Liver (tissue), 3 donors: Measurements from ENCODE around the gene OTOF.

Experiments
- ATF3 ChIP-seq: IDR thresholded peaks from 2 replicates; pipeline ENCODE4 v1.6.1; 2016; ENCODE audit warnings: antibody characterized with exemption
- GABPA ChIP-seq, 2 donors: IDR thresholded peaks in 1 of 2; conservative IDR thresholded peaks in 1 of 2; 2 replicates each; pipeline ENCODE4 v1.6.1; 2016; ENCODE audit warnings: antibody characterized with exemption in 2 of 2, mild to moderate bottlenecking in 1 of 2, moderate library complexity in 1 of 2
- HNF4A ChIP-seq, 2 donors: conservative IDR thresholded peaks; 2 replicates each; pipeline ENCODE4 v1.6.1; 2016; ENCODE audit warnings: antibody characterized with exemption in 2 of 2, mild to moderate bottlenecking in 2 of 2
- JUND ChIP-seq, 2 donors: IDR thresholded peaks; 2 replicates each; pipeline ENCODE4 v1.6.1; 2016; ENCODE audit warnings: antibody characterized with exemption in 2 of 2
- MAX ChIP-seq: IDR thresholded peaks from 2 replicates; pipeline ENCODE4 v1.6.1; 2016; ENCODE audit warnings: antibody characterized with exemption
- RAD21 ChIP-seq, 2 donors: IDR thresholded peaks; 2 replicates each; pipeline ENCODE4 v1.6.1; 2016; ENCODE audit warnings: antibody characterized with exemption in 2 of 2, mild to moderate bottlenecking in 2 of 2
- RXRA ChIP-seq, 2 donors: IDR thresholded peaks; 2 replicates each; pipeline ENCODE4 v1.6.1; 2017 to 2018; ENCODE audit warnings: antibody characterized with exemption in 2 of 2, mild to moderate bottlenecking in 1 of 2
- SP1 ChIP-seq: IDR thresholded peaks from 2 replicates; pipeline ENCODE4 v1.6.1; 2018; ENCODE audit warnings: antibody characterized with exemption, mild to moderate bottlenecking
- TAF1 ChIP-seq: conservative IDR thresholded peaks from 2 replicates; pipeline ENCODE4 v1.6.1; 2016; ENCODE audit warnings: antibody characterized with exemption, mild to moderate bottlenecking
- YY1 ChIP-seq: IDR thresholded peaks from 2 replicates; pipeline ENCODE4 v1.6.1; 2016; ENCODE audit warnings: antibody characterized with exemption, mild to moderate bottlenecking
- ZBTB33 ChIP-seq: IDR thresholded peaks from 2 replicates; pipeline ENCODE4 v1.6.1; 2016; ENCODE audit warnings: antibody characterized with exemption
- TF ChIP-seq, protein P1 (sequence below): fragments of 150-350 bp; IDR thresholded peaks from 2 replicates; pipeline ENCODE4 v1.5.1; 2017; ENCODE audit warnings: improper control_type of control experiment, low read depth, low read length; ENCODE audit not compliant: missing input control
- TF ChIP-seq, protein P2 (sequence below): IDR thresholded peaks from 2 replicates; pipeline ENCODE4 v1.6.1; 2016; ENCODE audit warnings: antibody characterized with exemption, mild to moderate bottlenecking
- donor health status: healthy.
- donor health status: healthy.

- no peak for TF ChIP-seq GABPA (IDR thresholded peaks at IDR 0.05 in 1 of 2, conservative IDR thresholded peaks at IDR 0.05 in 1 of 2)
- TF ChIP-seq, protein P1, sequence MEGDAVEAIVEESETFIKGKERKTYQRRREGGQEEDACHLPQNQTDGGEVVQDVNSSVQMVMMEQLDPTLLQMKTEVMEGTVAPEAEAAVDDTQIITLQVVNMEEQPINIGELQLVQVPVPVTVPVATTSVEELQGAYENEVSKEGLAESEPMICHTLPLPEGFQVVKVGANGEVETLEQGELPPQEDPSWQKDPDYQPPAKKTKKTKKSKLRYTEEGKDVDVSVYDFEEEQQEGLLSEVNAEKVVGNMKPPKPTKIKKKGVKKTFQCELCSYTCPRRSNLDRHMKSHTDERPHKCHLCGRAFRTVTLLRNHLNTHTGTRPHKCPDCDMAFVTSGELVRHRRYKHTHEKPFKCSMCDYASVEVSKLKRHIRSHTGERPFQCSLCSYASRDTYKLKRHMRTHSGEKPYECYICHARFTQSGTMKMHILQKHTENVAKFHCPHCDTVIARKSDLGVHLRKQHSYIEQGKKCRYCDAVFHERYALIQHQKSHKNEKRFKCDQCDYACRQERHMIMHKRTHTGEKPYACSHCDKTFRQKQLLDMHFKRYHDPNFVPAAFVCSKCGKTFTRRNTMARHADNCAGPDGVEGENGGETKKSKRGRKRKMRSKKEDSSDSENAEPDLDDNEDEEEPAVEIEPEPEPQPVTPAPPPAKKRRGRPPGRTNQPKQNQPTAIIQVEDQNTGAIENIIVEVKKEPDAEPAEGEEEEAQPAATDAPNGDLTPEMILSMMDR, result no peak
- no peak for TF ChIP-seq YY1
- TF ChIP-seq, protein P2, sequence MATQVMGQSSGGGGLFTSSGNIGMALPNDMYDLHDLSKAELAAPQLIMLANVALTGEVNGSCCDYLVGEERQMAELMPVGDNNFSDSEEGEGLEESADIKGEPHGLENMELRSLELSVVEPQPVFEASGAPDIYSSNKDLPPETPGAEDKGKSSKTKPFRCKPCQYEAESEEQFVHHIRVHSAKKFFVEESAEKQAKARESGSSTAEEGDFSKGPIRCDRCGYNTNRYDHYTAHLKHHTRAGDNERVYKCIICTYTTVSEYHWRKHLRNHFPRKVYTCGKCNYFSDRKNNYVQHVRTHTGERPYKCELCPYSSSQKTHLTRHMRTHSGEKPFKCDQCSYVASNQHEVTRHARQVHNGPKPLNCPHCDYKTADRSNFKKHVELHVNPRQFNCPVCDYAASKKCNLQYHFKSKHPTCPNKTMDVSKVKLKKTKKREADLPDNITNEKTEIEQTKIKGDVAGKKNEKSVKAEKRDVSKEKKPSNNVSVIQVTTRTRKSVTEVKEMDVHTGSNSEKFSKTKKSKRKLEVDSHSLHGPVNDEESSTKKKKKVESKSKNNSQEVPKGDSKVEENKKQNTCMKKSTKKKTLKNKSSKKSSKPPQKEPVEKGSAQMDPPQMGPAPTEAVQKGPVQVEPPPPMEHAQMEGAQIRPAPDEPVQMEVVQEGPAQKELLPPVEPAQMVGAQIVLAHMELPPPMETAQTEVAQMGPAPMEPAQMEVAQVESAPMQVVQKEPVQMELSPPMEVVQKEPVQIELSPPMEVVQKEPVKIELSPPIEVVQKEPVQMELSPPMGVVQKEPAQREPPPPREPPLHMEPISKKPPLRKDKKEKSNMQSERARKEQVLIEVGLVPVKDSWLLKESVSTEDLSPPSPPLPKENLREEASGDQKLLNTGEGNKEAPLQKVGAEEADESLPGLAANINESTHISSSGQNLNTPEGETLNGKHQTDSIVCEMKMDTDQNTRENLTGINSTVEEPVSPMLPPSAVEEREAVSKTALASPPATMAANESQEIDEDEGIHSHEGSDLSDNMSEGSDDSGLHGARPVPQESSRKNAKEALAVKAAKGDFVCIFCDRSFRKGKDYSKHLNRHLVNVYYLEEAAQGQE, result no peak
- no peak for TF ChIP-seq MAX
- TF ChIP-seq JUND (IDR thresholded peaks at IDR 0.05), result no peak
- no peak for TF ChIP-seq ATF3
- no peak for TF ChIP-seq ZBTB33
- TF ChIP-seq TAF1, result no peak
- TF ChIP-seq HNF4A (conservative IDR thresholded peaks at IDR 0.05), result no peak
- TF ChIP-seq SP1, result no peak
- no peak for TF ChIP-seq RXRA (IDR thresholded peaks at IDR 0.05)
- TF ChIP-seq RAD21 (IDR thresholded peaks at IDR 0.05), result no peak
Measured at GRCh38 chr2:26521054-26521912, 43.4 kb upstream of the OTOF start.
